Smooth muscle cell of the brain vasculature (primary cell): ENCODE results near the gene ACOT4.
"Not testable (repeated sequence)": the region's sequence is repeated elsewhere in the genome, so short reads cannot be mapped to it uniquely, and the experiment has no call there.

ENCODE experiments used
- DNase-seq: peaks from one replicate; pipeline ENCODE4 v3.0.0-alpha.2; 2012; ENCODE audit warnings: low read depth, low spot score

The ACOT4 gene, protein sequence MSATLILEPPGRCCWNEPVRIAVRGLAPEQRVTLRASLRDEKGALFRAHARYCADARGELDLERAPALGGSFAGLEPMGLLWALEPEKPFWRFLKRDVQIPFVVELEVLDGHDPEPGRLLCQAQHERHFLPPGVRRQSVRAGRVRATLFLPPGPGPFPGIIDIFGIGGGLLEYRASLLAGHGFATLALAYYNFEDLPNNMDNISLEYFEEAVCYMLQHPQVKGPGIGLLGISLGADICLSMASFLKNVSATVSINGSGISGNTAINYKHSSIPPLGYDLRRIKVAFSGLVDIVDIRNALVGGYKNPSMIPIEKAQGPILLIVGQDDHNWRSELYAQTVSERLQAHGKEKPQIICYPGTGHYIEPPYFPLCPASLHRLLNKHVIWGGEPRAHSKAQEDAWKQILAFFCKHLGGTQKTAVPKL

DNA sequence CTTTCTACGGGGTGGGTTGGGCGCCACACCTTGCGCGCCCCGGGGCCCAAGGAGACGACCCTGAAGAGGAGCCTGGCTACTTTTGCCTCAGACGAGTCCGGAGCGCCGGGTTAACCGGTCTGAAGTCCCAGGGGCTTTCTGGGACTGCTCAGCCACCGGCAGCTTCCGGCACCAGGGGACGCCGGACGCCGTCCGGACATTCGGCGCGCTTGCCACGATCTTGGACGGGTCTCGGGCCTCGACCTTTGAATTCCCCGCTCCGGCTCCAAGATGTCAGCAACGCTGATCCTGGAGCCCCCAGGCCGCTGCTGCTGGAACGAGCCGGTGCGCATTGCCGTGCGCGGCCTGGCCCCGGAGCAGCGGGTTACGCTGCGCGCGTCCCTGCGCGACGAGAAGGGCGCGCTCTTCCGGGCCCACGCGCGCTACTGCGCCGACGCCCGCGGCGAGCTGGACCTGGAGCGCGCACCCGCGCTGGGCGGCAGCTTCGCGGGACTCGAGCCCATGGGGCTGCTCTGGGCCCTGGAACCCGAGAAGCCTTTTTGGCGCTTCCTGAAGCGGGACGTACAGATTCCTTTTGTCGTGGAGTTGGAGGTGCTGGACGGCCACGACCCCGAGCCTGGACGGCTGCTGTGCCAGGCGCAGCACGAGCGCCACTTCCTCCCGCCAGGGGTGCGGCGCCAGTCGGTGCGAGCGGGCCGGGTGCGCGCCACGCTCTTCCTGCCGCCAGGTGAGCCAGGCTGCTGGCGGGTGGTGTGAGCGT is at the start of gene ACOT4:
TSS of gene ACOT4 (plus strand) at position 184 of the 760 bp plus-strand sequence. CDS start at position 271, 87 bp downstream.
- DNase-seq, result no peak

GRCh38 chr14:73542961-73543360 is 48.7 kb upstream of the ACOT4 start:
- DNase-seq, result not testable (repeated sequence)

DNA sequence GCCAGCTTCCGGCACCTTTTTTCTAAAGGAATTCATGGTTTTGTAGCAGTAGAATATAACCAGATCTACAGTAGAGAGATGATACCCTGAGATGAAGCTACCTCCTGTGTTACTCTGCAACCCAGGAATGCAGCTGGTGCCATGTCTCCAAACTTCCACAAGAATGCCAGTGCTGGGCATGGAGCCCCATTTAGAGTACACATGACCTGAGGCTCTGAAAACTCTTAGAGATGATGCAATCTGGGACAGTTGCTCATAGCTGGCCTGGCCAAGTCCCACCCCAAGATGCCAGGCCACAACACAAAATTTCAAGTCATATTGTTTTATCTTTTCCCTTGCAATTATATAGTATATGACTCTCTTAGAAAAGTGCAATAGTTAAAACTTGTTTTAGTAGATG is 46.3 kb upstream of the ACOT4 start:
- DNase-seq, result not testable (repeated sequence)

DNA sequence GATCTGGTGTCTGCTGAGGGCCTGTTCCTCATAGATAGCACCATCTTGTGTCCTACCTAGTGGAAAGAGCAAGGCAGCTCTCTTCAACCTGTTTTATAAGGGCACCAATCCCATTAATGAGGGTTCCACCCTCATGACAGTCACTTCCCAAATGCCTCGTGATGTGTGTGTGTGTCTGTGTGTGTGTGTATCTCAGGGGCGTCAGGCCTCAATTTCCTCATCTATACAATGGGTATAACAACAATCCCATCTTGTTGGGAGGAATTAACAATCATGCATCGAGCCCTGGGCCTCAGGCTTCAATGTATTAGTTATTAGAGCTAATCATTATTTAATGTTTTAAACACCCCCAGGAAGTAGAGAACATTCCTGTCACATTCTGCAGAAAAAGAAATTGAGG is 42.6 kb upstream of the ACOT4 start:
- not testable (repeated sequence) for DNase-seq

DNA sequence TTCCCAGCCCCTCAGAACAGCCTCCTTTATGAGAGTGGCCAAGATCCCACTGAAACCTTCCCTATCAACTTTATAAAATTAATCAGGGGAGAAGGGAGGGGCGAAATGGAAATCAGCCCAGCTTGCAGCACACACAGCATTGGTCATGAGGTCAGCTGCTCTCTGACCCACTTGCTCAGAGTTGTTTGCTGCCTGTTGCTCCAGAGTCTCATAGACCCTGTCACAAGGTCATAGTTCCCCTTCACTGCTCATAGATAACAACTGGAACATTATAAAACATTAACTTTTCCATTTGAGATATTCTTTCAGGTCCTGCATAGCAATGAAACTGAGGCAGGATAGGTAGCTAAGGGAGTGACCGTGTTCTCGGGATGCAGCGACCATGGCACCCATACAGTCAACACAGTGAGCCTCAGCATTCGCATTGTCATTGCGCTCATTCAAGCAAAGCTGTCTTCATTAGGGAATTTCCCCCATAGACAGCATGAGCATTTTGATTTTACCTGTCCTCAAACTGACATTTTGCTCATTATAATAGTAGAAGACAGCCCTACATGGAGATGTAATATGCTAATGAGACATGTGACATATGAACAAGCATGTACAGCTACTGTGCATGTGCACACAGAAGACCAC is 41.7 kb upstream of the ACOT4 start:
- not testable (repeated sequence) for DNase-seq

- DNase-seq, result no peak
These were observed 37.8 kb upstream of the ACOT4 start for GRCh38 chr14:73553845-73554244.

GRCh38 chr14:73557201-73557600 is 34.5 kb upstream of the ACOT4 start:
- not testable (repeated sequence) for DNase-seq

DNA sequence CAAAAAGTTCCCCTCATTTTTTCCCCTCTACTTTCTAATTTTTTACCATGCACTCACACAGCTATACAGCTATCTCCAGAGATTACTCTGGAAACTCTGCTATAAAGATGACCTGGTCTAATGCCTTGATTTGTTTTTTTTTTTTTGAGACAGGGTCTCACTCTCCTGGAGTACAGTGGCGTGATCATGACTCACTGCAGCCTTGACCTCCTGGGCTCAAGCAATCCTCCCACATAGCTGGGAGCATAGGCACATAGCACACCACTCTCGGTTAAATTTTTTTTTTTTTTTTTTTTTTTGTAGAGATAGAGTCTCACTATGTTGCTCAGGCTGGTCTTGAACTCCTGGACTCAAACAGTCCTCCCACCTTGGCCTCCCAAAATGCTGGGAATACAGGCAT is 33.4 kb upstream of the ACOT4 start:
- not testable (repeated sequence) for DNase-seq

- not testable (repeated sequence) for DNase-seq
These were observed 29.4 kb upstream of the ACOT4 start for GRCh38 chr14:73562256-73562655.

GRCh38 chr14:73562696-73563095 is 29.0 kb upstream of the ACOT4 start:
- DNase-seq, result not testable (repeated sequence)

GRCh38 chr14:73566431-73566830 is 25.2 kb upstream of the ACOT4 start:
- DNase-seq, result not testable (repeated sequence)

- DNase-seq, result not testable (repeated sequence)
These were observed 24.7 kb upstream of the ACOT4 start for GRCh38 chr14:73566935-73567334.

GRCh38 chr14:73567358-73567757 is 24.3 kb upstream of the ACOT4 start:
- DNase-seq, result no peak

- DNase-seq, result no peak
These were observed 23.5 kb upstream of the ACOT4 start for GRCh38 chr14:73567951-73568885.

GRCh38 chr14:73568886-73569184 is 22.8 kb upstream of the ACOT4 start:
- DNase-seq, result not testable (repeated sequence)

- DNase-seq, result peak; percentile 77
These were observed 22.3 kb upstream of the ACOT4 start, which contains the start of gene ACOT2 for GRCh38 chr14:73569185-73569958. TSS of gene ACOT2 (plus strand) at chr14:73569213. CDS start at chr14:73569241, 28 bp downstream.

DNA sequence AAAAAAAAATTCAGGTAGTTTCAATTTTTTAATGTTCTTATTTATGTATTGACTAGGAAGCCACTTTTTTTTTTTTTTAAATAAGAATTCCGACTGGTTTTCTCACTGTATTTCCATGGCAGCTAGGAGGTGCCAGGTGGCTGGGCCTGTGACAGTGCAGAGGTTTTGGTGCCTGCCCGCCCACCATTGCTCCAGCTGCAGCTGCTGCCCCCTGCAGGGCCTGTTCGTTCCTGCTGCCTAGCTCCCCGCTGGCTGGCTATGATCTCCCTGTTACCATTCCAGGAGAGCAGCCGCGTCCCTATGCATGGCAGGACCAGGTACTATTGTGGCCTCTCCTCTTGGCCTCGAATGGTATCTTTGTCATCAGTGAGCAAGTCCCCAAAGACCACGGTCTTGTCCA is 20.8 kb upstream of the ACOT4 start:
- DNase-seq, result not testable (repeated sequence)

DNA sequence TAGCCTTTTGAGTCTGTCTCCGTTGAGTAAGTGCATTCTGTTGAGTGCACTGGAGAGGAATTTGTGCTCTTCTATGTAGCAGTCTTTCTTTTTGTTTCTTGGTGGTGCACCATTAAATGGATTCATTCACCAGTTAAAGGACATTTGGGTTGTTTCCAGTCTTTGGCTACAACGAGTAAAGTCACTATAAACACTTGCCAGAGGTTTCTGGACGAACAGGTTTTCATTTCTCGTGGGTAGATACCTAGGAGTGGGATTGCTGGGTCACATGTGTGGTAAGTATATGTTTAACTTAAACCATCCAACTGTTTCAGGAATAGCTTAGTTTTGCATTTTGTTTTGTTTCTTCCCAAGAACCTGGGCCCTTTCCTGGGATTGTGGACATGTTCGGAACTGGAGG is 18.6 kb upstream of the ACOT4 start:
- DNase-seq, result not testable (repeated sequence)

DNA sequence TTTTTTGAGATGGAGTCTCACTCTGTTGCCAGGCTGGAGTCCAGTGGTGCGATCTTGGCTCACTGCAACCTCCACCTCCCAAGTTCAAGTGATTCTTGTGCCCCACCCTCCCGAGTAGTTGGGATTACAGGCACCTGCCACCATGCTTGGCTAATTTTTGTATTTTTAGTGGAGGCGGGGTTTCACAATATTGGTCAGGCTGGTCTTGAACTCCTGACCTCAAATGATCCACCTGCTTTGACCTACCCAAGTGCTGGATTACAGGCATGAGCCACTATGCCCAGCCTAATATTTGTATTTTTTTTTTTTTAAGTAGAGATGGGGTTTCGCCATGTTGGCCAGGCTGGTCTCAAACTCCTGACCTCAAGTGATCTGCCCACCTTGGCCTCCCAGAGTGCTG is 17.9 kb upstream of the ACOT4 start:
- DNase-seq, result not testable (repeated sequence)

- not testable (repeated sequence) for DNase-seq
These were observed 17.4 kb upstream of the ACOT4 start for GRCh38 chr14:73574251-73574650.
